Inferior parietal cortex (tissue), 1 donor: ENCODE data around the gene SLC8B1.
"Not testable (repeated sequence)": the region's sequence is repeated elsewhere in the genome, so short reads cannot be mapped to it uniquely, and the experiment has no call there.

Source experiments
- DNase-seq: peaks from one replicate; pipeline ENCODE4 v3.0.0-alpha.2; 2016; ENCODE audit errors: extremely low spot score

Gene SLC8B1

DNA sequence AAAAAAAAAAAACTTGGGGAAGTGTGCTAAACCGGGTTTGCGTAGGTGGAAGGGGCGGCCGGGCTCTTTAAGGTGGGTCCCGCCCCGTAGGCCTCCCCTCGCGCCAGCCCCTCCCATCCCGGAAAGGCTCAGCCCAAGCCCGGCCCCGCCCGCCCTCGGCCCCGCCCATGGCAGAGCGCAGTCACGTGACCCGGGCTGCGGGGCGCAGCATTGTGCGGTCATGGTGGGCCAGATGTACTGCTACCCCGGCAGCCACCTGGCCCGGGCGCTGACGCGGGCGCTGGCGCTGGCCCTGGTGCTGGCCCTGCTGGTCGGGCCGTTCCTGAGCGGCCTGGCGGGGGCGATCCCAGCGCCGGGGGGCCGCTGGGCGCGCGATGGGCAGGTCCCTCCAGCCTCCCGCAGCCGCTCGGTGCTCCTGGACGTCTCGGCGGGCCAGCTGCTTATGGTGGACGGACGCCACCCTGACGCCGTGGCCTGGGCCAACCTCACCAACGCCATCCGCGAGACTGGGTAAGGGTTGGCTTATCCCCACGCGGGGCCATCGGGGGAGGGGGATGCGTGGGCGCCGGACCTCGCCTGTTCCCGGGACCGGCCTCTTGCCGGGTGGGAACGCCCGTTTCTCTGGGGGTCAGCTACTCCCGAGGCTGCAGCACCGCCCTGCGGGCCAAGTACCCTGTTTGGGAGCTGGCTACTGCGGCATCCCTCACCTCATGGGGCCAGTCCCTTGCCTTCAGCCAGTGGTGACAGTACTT is 23.6 kb upstream of the SLC8B1 start, which contains the start of gene PLBD2:
TSS of gene PLBD2 (plus strand) at position 207 of the 752 bp plus-strand sequence. CDS start at position 221, 14 bp downstream.
- peak; percentile 87 for DNase-seq

DNA sequence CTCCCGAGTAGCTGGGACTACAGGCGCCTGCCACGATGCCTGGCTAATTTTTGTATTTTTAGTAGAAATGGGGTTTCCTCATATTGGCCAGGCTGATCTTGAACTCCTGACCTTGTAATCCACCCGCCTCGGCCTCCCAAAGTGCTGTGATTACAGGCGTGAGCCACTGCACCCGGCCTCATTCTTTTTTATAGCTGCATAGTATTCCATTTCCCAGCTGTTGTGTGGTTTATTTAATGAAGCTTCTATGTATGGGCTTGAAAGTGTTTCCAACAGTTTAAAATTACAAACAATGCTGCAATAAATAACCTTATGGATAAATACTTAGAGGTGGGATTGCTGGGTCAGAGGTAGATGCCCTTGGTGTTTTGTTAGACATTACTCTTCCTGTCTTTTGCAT is 19.3 kb upstream of the SLC8B1 start:
- DNase-seq = not testable (repeated sequence)

DNA sequence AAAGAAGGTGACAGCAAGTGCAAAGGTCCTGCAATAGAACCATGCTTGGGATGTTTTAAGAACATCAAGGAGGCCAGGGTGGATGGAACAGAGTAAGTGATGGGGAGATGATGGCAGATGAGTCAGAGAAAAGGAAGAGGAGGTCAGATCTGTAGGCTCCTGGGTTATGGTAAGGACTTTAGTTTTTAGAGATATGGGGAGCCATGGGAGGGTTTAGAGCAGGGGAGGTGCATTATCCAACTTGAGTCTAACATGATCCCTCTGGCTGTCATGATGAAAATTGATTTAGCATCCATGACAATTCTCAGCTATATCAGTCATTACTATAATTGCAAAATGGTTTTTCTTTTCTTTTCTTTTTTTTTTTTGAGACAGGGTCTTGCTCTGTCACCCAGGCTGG is 16.2 kb upstream of the SLC8B1 start:
- no peak for DNase-seq

DNA sequence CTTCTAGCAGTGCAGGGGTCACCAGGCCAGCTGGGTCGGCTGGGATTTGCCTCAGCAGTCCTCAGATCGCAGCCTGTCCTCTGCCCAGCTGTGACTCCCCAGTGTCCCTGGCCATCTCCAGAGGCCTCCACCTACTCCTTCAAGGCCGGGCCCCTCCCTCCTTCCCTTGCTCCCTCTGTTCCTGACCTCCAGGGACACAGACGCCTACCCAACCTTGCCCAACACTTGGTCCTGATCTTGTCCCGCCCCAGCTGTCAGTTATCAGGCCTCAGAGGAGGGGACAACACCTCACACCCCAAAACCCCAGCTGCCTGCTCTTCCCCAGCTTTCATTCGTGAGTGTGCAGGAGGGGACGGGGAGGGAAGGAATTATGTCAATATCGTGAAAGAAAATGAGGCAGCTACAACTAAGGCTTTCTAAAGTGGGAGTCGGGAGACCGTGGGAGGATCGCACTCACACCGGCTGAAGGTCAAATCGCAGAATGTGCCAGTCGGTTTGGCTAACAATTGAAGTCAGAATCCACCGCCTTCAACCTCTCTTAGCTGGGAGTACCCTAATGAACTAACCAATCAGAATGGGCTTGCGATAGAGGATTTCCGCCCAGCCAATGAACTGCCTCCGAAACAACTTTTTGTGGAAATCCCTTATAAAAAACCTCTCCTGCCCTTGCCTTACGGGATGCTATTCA is 14.1 kb upstream of the SLC8B1 start:
- no peak for DNase-seq

DNA sequence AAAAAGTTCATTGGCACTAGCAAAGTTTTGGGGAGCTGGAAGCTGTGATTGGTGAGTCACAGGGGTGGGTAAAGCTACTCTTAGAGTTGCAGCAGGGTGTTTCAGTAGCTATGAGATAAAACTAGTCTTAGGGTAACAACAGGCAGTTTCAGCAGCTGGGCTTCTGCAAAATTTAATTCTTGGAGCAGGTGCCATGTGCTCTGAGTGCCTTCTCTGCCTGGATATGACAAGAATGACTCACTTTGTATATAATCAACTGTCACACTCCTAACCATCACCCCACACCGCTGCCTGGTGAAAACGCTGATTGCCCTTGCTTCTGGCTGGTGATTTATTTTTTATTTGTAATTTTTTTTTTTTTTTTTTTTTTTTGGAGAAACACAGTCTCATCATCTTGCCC is 13.0 kb upstream of the SLC8B1 start:
- no peak for DNase-seq

DNA sequence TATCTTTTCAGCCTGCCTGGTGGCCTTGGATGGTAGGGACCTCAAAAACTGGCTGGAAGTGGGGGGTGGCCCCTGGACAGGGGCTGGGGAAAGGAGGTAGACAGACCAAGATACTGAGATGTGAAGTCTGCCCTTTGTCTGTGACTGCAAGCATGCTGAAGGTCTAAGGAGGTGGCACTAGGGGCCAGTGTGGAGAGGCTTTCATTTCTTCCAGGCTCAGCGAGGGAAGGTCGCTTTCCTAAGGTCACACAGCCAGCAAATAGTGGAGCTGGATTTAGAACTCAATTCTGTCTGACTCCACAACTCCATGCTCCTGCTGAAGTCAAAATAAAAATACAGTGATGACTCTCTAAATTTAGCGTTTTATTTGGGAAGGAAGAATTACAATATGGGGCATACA is 12.2 kb upstream of the SLC8B1 start:
- no peak for DNase-seq

DNA sequence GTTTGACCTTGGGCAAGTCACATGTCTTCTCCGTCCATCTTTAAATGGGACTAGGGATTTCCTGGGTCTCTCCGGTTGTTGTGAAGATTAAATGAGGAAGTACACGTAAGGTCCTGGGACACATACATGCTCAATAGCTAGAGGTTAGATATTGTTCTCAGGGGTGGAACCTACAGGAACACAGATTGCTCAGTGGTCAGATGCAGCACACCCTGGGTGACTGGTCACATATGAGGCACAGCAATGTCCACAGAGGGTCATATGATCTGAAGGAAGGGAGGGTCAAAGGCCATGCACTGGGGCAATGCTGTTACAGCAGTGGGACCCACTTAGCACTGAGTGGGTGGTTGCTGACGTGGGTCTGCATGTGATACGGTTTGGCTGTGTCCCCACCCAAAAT is 11.4 kb upstream of the SLC8B1 start:
- no peak for DNase-seq

DNA sequence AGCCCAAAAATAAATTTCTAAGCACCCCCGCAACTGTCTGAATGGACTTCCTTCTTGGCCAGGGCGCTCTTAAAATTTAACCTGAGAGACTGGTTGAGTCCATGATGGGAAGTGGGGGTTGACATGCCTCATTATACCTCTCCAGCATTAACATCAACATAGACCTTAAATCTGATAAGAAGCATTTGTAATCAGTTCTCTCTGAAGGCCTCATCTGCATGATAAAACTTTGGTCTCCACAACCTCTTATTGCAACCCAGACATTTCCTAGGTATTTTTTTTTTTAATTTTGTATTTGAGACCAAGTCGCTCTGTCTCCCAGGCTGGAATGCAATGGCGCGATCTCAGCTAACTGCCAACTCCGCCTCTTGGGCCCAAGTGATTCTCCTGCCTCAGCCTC is 10.4 kb upstream of the SLC8B1 start:
- no peak for DNase-seq

DNA sequence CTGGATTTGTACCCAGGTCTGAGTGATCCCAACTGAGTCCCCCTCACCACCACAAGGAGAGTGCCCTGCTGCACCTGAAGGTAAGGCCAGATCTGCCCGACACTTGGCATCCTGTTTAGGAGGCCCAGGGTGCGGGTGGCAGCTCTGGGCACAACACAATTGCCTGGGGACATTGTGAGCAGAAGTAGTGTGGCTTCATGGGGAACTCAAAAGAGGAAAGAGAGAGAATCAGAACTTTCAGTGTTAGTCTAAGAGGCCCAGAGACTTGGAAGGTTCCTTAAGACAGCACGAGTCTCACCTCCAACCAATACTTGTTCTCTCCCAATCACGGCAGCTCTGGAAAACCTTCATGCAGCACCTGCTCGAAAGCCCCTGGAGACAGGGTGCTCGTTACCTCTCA is 6.6 kb upstream of the SLC8B1 start:
- DNase-seq = no peak

DNA sequence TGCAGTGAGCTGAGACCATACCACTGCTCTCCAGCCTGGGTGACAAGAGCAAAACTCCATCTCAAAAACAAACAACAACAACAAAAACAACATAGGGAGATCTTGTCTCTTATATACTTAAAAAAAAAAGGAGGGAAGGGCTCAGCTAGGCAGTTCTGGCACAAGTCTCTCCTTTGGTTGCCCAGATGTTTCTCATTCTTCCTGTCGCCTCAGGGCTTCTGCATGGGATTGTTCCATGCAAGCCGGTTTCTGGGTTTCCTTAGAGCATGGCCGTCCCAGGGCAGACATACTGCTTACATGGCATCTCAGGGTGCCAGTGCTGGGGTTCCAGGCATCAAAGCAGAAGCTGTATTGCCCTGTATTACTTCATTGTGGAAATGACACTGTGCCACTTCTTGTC is 5.2 kb upstream of the SLC8B1 start:
- DNase-seq = no peak

DNA sequence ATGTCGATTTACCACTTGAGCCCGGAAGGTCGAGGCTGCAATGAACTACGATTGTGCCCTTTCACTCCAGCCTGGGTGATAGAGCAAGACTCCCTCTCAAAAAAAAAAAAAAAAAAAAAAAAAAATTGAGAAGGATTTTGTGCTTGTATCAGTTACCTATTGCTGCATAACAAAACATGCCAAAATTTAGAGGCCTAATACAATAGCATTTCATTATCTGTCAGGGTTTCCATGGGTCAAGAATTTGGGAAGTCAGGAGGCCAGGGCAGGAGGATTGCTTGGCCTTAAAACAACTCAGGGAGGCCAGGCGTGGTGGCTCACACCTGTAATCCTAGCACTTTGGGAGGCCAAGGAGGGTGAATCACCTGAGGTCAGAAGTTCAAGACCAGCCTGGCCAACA is 4.6 kb upstream of the SLC8B1 start:
- no peak for DNase-seq

DNA sequence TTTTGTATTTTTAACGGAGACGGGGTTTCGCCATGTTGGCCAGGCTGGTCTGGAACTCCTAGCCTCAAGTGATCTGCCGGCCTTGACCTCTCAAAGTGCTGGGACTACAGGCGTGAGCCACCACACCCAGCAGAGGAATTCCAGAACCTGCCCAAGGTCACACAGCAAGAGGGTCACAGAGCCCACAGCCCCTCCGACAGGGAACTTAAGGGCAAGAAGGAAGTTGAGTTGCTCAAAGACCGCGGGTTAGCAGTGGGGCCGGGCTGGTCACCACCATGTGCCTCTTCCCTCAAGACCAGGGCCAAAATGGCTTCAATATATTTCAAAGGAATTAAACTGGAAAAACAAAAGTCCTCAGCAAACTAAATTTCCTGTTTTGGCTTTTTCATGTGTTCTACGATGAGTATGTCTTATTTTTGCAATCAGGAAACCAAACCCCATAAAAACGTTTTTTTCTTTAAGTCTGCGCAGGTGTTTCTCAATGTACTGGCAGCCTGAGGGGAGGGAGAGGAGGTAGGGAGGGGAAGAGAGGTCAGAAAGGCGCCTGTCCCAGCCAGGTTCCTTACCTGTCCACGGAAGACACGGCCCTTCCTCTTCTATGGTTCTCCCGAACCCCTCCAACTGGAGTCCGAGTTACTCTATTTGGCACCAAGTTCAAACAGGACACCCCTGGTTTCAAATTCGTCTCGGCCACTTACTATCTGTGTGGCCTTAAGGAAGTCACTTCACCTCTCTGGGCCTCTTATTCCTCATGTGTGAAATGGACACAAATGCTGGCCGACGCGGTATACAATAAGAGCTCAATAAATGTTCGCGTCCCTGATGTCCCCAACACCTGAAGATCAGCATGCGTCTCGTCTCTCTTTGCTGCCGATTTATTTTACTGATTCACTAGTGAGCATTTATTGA is 778 bp downstream of the SLC8B1 start:
- no peak for DNase-seq

DNA sequence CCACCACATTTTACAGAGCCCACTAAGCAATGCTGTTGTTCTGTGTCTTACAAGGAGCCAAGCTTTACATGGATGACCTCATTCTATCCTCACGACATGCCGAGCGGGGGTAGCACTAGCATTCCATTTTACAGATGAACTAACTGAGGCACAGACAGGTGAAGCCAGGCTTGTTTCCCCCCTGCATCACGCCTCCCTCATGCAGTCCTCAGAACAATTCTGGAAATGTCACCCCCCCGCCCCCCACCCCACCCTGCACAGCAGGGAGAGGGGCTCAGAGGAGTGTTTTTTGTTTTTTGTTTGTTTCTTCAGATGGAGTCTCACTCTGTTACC is 1.5 kb downstream of the SLC8B1 start:
- no peak for DNase-seq

DNA sequence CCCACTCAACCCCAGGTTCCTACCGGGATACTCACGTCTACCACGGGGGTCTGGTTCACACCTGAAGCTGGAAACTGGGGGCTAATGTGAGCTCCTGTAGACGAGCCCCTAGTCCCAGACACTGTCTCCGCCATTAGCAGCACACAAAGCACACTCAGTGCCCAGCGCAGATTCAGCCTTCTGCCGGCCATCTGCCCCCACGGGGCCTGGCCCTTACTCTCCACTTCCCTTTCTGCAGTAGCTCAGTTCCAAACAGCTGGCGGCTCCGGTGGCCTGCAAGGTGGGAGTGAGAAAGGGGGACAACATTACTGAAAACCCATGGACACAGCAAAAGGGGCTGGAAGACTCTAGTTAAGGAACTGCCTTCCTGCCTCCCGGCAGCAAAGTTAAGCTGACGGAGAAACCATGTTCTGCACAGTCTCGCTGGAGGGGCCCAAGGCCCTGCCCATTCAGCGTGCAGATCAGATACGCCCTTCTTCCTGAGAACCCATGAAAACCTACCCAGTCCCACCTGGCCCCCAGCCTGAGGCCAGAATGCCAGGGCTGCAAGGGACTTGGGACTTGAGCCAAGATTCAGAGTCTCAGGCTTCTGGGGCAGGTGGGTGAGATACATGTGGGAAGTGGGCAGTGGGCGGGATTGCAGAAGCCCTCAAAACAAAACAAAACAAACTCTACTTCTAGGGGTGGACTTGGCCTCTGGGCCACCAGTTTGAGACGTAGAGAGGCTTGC is 2.1 kb downstream of the SLC8B1 start:
- DNase-seq = no peak

DNA sequence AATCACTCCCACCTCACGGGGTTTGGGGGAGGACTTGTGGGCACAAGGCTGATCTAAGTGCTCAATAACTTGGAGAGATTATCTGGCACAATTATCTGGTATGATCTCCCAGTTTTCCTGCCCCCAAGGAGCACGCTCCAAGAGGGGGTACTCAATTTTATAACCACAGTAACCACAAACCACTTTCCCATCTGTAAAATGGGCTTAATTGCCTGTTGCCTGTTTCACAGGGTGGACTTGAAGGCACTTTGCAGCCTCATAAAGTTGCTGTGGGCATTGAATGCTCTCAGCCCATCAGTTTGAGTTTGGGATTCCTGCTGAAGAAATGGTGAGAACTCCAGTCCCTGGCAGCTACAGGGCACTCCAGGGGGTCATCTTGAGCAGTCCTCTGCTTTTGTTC is 4.4 kb downstream of the SLC8B1 start:
- DNase-seq = no peak

DNA sequence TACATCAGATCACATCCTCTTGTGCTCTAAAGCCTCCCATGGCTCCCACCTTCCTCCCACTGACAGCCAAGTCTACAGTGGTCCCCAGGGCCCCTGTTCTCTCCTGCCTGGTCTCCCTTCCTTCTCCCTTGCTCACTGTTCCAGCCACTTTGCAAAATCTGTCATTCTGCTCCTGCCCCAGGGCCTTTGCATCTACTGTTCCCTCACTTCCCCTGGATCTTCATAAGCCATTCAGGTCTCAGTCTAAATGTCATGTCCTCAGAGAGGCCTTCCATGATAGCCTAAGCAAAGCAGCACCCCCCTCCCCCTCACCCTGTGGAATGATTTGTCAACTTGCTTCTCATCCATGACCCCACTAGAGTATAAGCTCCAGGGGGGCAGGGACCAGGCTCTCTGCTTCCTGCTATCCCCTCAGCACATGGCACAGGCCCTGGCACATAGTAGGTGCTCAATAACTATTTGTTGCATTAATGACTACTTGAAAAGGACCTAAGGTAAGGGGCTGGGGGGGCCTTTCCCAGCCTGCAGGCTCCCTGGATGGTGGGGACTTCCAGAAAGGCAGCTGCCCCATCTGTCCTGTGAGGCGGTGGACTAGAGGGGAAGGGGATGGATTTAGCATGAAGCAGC is 5.0 kb downstream of the SLC8B1 start:
- no peak for DNase-seq

DNA sequence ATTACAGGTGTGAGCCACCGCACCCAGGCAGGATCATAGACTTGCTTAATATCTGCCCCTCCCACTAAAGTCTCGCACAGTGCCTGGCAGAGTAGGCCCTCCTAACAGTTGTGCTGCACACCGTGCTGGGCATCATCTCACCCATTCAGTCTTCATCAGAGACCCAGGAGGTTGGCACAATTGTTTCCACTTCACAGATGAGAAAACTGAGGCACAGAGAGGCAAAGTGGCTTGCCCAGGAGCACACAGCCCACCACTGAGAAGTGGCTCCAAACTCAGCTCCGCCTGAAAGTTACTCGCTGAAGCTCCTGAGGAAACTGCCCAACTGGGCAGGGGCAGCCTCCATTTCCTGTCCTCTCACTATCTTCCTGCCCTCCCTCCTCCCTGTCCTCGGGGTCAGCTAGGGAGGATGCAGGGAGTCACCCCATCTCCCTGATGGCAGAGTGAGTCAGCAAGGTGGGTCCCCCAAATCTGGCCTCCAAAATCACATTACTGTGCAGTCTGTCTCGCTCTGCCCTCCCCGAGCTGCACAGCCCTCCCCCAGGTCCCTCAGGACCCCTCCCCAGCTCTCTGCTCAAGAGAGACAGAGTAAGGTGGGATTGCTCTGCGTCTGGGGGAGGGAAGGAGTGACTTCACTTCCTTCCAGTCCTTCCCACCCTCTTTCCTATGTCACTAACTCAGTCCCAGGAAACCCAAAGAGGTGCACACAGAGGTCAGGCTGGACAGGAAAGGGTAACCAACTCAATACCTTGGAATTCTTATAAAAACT is 5.7 kb downstream of the SLC8B1 start:
- DNase-seq = no peak

DNA sequence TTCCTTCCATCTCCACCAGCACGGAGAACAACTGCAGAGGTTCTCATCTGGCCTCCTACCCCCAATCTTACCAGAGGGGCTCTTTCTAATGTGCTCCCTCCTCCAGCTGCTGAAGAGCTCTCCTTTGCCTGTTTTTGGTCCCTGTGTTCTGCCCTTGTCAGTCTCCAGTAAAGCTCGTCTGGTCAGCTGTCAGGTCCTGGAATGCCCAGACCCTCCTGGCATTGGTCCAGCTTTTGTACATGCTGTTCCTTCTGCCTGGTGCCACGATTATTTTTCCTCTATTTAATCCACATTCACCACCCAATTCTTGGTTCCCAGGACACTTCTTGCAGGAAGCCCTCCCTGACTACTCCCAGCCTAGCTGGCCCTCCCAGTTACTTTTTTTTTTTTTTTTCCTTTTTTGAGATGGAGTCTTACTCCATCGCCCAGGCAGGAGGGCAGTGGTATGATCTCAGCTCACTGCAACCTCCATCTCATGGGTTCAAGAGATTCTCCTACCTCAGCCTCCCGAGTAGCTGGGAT is 6.5 kb downstream of the SLC8B1 start:
- no peak for DNase-seq

DNA sequence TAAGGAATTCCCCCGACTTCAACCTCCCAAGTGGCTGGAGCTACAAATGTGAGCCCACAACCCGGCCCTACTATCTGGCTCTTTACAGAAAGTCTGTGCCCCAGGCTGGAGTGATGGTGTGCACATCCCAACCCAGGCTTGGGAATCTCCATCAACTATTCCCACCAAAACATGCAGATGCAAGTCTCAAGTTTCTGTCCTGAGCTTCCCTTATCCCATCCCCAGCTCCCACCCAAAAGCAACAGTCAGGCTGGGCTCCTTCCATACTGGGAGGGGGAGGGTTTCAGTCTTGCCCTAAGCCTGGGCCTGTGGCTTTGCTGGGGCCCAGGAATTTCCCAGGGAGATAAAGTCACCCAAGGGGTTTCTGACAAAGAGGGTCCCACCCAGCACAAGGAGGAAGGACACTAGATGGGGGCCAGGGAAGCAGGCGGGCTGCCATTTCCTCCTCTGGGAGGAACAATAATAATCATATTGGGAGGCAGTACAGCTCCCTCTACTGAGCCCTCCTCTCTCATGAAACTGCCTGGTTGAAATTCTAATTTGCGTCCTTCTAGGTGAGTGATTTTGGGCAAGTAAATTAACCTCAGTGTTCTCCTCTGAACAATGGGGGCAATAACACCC is 8.0 kb downstream of the SLC8B1 start:
- no peak for DNase-seq

DNA sequence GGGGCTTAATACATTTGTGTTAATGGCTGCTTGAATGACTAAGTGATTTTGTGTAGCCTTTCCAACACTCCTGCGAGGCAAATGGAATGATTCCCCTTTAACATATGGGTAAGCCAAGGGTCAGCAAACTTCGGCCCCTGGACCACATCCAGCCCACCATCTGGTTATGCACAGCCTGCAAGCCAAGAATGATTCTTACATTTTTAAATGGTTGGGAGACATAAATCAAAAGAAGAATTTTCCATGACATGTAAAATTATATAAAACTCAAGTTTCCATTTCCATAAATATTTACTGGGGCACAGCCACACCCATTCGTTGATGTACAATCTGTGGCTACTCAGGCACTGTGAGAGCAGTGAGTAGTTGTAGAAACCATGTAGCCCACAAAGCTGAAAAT is 9.0 kb downstream of the SLC8B1 start:
- no peak for DNase-seq
